HL-60 (cell line): Measurements from ENCODE around the gene MYO9B.
A peak's percentile ranks its signal among the peaks of the same experiment; 100 is the strongest.

ENCODE experiments used
- DNase-seq, 2 experiments: peaks; one replicate each; pipeline ENCODE4 v3.0.0-alpha.2; 2010 to 2020; ENCODE audit warnings: low read depth in 1 of 2, low spot score in 1 of 2
- H3K27ac ChIP-seq: fragments of 250-450 bp; sonication (Bioruptor Pico); replicated peaks from 2 replicates; pipeline ENCODE4 v1.5.1; 2020; ENCODE audit warnings: mild to moderate bottlenecking, moderate library complexity
- H3K27me3 ChIP-seq: fragments of 250-450 bp; sonication (Bioruptor Pico); 2 replicates; pipeline ENCODE4 v1.5.1; 2021; ENCODE audit warnings: mild to moderate bottlenecking, moderate library complexity; ENCODE audit not compliant: insufficient read depth, poor library complexity, severe bottlenecking
- H3K4me3 ChIP-seq: replicated peaks from 2 replicates; pipeline ENCODE4 v1.5.1; 2011; ENCODE audit warnings: mild to moderate bottlenecking, control low read depth, low read length; ENCODE audit not compliant: insufficient read depth
- GABPA ChIP-seq: IDR thresholded peaks from 2 replicates; pipeline ENCODE4 v1.6.1; 2012; ENCODE audit warnings: low read depth
- POLR2AphosphoS5 ChIP-seq: IDR thresholded peaks from 2 replicates; pipeline ENCODE4 v1.6.1; 2012; ENCODE audit warnings: low read depth
- SPI1 ChIP-seq: IDR thresholded peaks from 2 replicates; pipeline ENCODE4 v1.6.1; 2012; ENCODE audit warnings: low read depth, mild to moderate bottlenecking, borderline replicate concordance
- TF ChIP-seq, protein P1 (sequence below): IDR thresholded peaks from 2 replicates; pipeline ENCODE4 v1.6.1; 2012; ENCODE audit warnings: low read depth; ENCODE audit not compliant: insufficient replicate concordance
- TF ChIP-seq, protein P2 (sequence below): IDR thresholded peaks from one replicate; pipeline ENCODE4 v1.5.1; 2011; ENCODE audit warnings: low read length, control low read depth, inconsistent platforms; ENCODE audit not compliant: insufficient read depth

MYO9B gene

GRCh38 chr19:17211547-17212446, 136.2 kb downstream of the MYO9B start:
- no peaks in the 10 kb centered on the region for H3K27me3 ChIP-seq
- TF ChIP-seq, protein P1, sequence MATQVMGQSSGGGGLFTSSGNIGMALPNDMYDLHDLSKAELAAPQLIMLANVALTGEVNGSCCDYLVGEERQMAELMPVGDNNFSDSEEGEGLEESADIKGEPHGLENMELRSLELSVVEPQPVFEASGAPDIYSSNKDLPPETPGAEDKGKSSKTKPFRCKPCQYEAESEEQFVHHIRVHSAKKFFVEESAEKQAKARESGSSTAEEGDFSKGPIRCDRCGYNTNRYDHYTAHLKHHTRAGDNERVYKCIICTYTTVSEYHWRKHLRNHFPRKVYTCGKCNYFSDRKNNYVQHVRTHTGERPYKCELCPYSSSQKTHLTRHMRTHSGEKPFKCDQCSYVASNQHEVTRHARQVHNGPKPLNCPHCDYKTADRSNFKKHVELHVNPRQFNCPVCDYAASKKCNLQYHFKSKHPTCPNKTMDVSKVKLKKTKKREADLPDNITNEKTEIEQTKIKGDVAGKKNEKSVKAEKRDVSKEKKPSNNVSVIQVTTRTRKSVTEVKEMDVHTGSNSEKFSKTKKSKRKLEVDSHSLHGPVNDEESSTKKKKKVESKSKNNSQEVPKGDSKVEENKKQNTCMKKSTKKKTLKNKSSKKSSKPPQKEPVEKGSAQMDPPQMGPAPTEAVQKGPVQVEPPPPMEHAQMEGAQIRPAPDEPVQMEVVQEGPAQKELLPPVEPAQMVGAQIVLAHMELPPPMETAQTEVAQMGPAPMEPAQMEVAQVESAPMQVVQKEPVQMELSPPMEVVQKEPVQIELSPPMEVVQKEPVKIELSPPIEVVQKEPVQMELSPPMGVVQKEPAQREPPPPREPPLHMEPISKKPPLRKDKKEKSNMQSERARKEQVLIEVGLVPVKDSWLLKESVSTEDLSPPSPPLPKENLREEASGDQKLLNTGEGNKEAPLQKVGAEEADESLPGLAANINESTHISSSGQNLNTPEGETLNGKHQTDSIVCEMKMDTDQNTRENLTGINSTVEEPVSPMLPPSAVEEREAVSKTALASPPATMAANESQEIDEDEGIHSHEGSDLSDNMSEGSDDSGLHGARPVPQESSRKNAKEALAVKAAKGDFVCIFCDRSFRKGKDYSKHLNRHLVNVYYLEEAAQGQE, result no peak
- TF ChIP-seq SPI1 (no peak), POLR2AphosphoS5 (no peak), GABPA (no peak)
- TF ChIP-seq, protein P2, sequence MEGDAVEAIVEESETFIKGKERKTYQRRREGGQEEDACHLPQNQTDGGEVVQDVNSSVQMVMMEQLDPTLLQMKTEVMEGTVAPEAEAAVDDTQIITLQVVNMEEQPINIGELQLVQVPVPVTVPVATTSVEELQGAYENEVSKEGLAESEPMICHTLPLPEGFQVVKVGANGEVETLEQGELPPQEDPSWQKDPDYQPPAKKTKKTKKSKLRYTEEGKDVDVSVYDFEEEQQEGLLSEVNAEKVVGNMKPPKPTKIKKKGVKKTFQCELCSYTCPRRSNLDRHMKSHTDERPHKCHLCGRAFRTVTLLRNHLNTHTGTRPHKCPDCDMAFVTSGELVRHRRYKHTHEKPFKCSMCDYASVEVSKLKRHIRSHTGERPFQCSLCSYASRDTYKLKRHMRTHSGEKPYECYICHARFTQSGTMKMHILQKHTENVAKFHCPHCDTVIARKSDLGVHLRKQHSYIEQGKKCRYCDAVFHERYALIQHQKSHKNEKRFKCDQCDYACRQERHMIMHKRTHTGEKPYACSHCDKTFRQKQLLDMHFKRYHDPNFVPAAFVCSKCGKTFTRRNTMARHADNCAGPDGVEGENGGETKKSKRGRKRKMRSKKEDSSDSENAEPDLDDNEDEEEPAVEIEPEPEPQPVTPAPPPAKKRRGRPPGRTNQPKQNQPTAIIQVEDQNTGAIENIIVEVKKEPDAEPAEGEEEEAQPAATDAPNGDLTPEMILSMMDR, result no peak
- H3K27ac ChIP-seq, result no peak overlapping the region
- no peak for DNase-seq
- no peak overlapping the region for H3K4me3 ChIP-seq

- Histone ChIP-seq H3K27me3 (no peaks in the 10 kb centered on the region), H3K4me3 (no peak overlapping the region), H3K27ac (no peak overlapping the region)
- TF ChIP-seq POLR2AphosphoS5 (no peak), SPI1 (no peak)
- TF ChIP-seq, protein P1, result no peak
- DNase-seq, result no peak
Observed at GRCh38 chr19:17213334-17213733, 137.8 kb downstream of the MYO9B start.

GRCh38 chr19:17214508-17215126, 139.0 kb downstream of the MYO9B start:
- TF ChIP-seq POLR2AphosphoS5 (no peak), SPI1 (no peak), GABPA (no peak)
- TF ChIP-seq, protein P2, result no peak
- TF ChIP-seq, protein P1, result no peak
- peak overlapping the region; percentile 52 for H3K4me3 ChIP-seq
- H3K27me3 ChIP-seq, result no peaks in the 10 kb centered on the region
- peak overlapping the region; percentile 94 for H3K27ac ChIP-seq
- DNase-seq, result no peak
